HG03342 (cell line): Measurements from ENCODE around the gene TBXAS1.

Source experiments
- ATAC-seq: cut with Tn5 transposase; IDR thresholded peaks from one replicate; pipeline ENCODE4 v1.9.1; 2021; ENCODE audit warnings: mild to moderate bottlenecking, moderate library complexity; ENCODE audit not compliant: unreplicated experiment

The TBXAS1 gene

GRCh38 chr7:139853506-139854123 is 24.6 kb downstream of the TBXAS1 start:
- no peak for ATAC-seq

- ATAC-seq = no peak
Measured at GRCh38 chr7:139854124-139854511, 25.1 kb downstream of the TBXAS1 start.

- peak; percentile 8 for ATAC-seq
Measured at GRCh38 chr7:139854803-139855497, 25.9 kb downstream of the TBXAS1 start.

GRCh38 chr7:139855498-139856270 is 26.6 kb downstream of the TBXAS1 start:
- peak; percentile 87 for ATAC-seq

- ATAC-seq = no peak
Measured at GRCh38 chr7:139857791-139858190, 28.7 kb downstream of the TBXAS1 start.

- ATAC-seq = no peak
Measured at GRCh38 chr7:139860090-139860775, 31.2 kb downstream of the TBXAS1 start.

GRCh38 chr7:139861803-139862202 is 32.7 kb downstream of the TBXAS1 start:
- no peak for ATAC-seq

GRCh38 chr7:139866047-139866837 is 37.2 kb downstream of the TBXAS1 start:
- no peak for ATAC-seq

GRCh38 chr7:139867847-139868246 is 38.8 kb downstream of the TBXAS1 start:
- no peak for ATAC-seq

- ATAC-seq = no peak
Measured at GRCh38 chr7:139869886-139870285, 40.8 kb downstream of the TBXAS1 start.

GRCh38 chr7:139870380-139870779 is 41.3 kb downstream of the TBXAS1 start:
- no peak for ATAC-seq

- ATAC-seq = no peak
Measured at GRCh38 chr7:139871331-139871730, 42.3 kb downstream of the TBXAS1 start.

GRCh38 chr7:139871820-139872219 is 42.8 kb downstream of the TBXAS1 start:
- no peak for ATAC-seq

GRCh38 chr7:139873593-139874301 is 44.7 kb downstream of the TBXAS1 start:
- ATAC-seq = no peak

GRCh38 chr7:139874302-139874629 is 45.2 kb downstream of the TBXAS1 start:
- ATAC-seq = no peak

- ATAC-seq = peak; percentile 92
Measured at GRCh38 chr7:139875821-139876241, 46.8 kb downstream of the TBXAS1 start.

- ATAC-seq = no peak
Measured at GRCh38 chr7:139876622-139877283, 47.7 kb downstream of the TBXAS1 start.

- ATAC-seq = no peak
Measured at GRCh38 chr7:139883814-139884213, 54.8 kb downstream of the TBXAS1 start.

GRCh38 chr7:139884441-139884840 is 55.4 kb downstream of the TBXAS1 start:
- no peak for ATAC-seq
